K562 (cell line): ENCODE data around the gene KLK10. TPM values are rescaled to one million over a fixed set of nuclear protein-coding genes. Genes with fewer than 3 reads are reported as not detected.

Experiments
- C11orf30 ChIP-seq: fragments of 450-650 bp; IDR thresholded peaks from 2 replicates; pipeline ENCODE4 v1.6.1; 2016; ENCODE audit warnings: low read depth, mild to moderate bottlenecking
- CC2D1A ChIP-seq: fragments of 450-650 bp; IDR thresholded peaks from 2 replicates; pipeline ENCODE4 v1.6.1; 2017; ENCODE audit warnings: mild to moderate bottlenecking
- CEBPB ChIP-seq: fragments of 450-650 bp; IDR thresholded peaks from 2 replicates; pipeline ENCODE4 v1.6.1; 2016; ENCODE audit warnings: missing genetic modification characterization, missing compliant biosample characterization
- EGR1 ChIP-seq: fragments of 450-650 bp; conservative IDR thresholded peaks from 2 replicates; pipeline ENCODE4 v1.6.1; 2017; ENCODE audit warnings: mild to moderate bottlenecking
- FOXM1 ChIP-seq, 2 experiments: fragments of 450-650 bp in 1 of 2; sonication (generic) in 1 of 2; formaldehyde crosslinking in 1 of 2; IDR thresholded peaks; 2 replicates each; pipeline versions ENCODE4 v1.6.1 to v1.9.0; 2017 to 2022; ENCODE audit warnings: low read depth in 2 of 2, mild to moderate bottlenecking in 2 of 2, missing genetic modification reagents in 1 of 2, moderate library complexity in 1 of 2
- FOXO4 ChIP-seq: fragments of 450-650 bp; formaldehyde crosslinking; IDR thresholded peaks from 2 replicates; pipeline ENCODE4 v1.4.0; 2020; ENCODE audit warnings: mild to moderate bottlenecking, moderate library complexity
- HDGF ChIP-seq: fragments of 450-650 bp; IDR thresholded peaks from 2 replicates; pipeline ENCODE4 v1.6.1; 2016
- KLF10 ChIP-seq: fragments of 250-450 bp; sonication (Bioruptor Pico); IDR thresholded peaks from 2 replicates; pipeline ENCODE4 v1.6.1; 2021; ENCODE audit warnings: matching md5 sums
- MAZ ChIP-seq, 2 experiments: fragments of 450-650 bp in 1 of 2; sonication (generic) in 1 of 2; formaldehyde crosslinking; IDR thresholded peaks in 1 of 2; conservative IDR thresholded peaks in 1 of 2; 2 replicates each; pipeline versions ENCODE4 v1.4.0 to v1.5.0; 2020; ENCODE audit warnings: mild to moderate bottlenecking in 1 of 2, missing genetic modification reagents in 1 of 2
- MTA1 ChIP-seq: fragments of 450-650 bp; IDR thresholded peaks from 2 replicates; pipeline ENCODE4 v1.6.1; 2017; ENCODE audit warnings: borderline replicate concordance
- MTA3 ChIP-seq: fragments of 450-650 bp; formaldehyde crosslinking; IDR thresholded peaks from 2 replicates; pipeline ENCODE4 v1.6.1; 2017; ENCODE audit warnings: mild to moderate bottlenecking, borderline replicate concordance
- PKNOX1 ChIP-seq: fragments of 450-650 bp; IDR thresholded peaks from 2 replicates; pipeline ENCODE4 v1.6.1; 2016
- POLR2G ChIP-seq: fragments of 200-400 bp; formaldehyde crosslinking; IDR thresholded peaks from 2 replicates; pipeline ENCODE4 v1.6.1; 2017; ENCODE audit warnings: low read depth, mild to moderate bottlenecking, antibody characterized with exemption, low read length, moderate library complexity
- RCOR1 ChIP-seq, 2 experiments: IDR thresholded peaks; 2 replicates each; pipeline ENCODE4 v1.6.1; 2012; ENCODE audit warnings: low read depth in 2 of 2, low read length in 2 of 2, borderline replicate concordance in 1 of 2, improper control_type of control experiment in 1 of 2
- SP1 ChIP-seq: sonication (generic); formaldehyde crosslinking; IDR thresholded peaks from 2 replicates; pipeline ENCODE4 v1.8.1; 2022; ENCODE audit warnings: mild to moderate bottlenecking, missing genetic modification reagents
- SRF ChIP-seq, 2 experiments: fragments of 250-450, 450-650 bp in 1 of 2; sonication (Bioruptor Pico) in 1 of 2; sonication (generic) in 1 of 2; formaldehyde crosslinking; IDR thresholded peaks; 2 replicates each; pipeline versions ENCODE4 v1.5.0 to v1.5.1; 2020 to 2022; ENCODE audit warnings: mild to moderate bottlenecking in 1 of 2, missing genetic modification reagents in 1 of 2
- SUPT5H ChIP-seq: fragments of 450-650 bp; IDR thresholded peaks from 2 replicates; pipeline ENCODE4 v1.6.1; 2016
- TCF15 ChIP-seq: fragments of 250-450 bp; sonication (Bioruptor Pico); IDR thresholded peaks from 2 replicates; pipeline ENCODE4 v1.8.0; 2022; ENCODE audit warnings: moderate library complexity, mild to moderate bottlenecking, inconsistent platforms
- ZFP1 ChIP-seq: fragments of 450-650 bp; formaldehyde crosslinking; IDR thresholded peaks from 2 replicates; pipeline ENCODE4 v1.4.0; 2020; ENCODE audit warnings: mild to moderate bottlenecking, mixed read lengths
- ZNF232 ChIP-seq: sonication (generic); formaldehyde crosslinking; IDR thresholded peaks from 2 replicates; pipeline ENCODE4 v1.8.0; 2022; ENCODE audit warnings: mild to moderate bottlenecking, missing genetic modification reagents
- ZNF699 ChIP-seq: fragments of 250-450 bp; sonication (Bioruptor Pico); IDR thresholded peaks from 2 replicates; pipeline ENCODE4 v1.8.0; 2021; ENCODE audit warnings: mild to moderate bottlenecking, moderate library complexity; ENCODE audit not compliant: insufficient replicate concordance
- polyA plus RNA-seq, 8 experiments: library from polyadenylated mRNA; depleted of rRNA in 4 of 8; stranded (reverse) in 5 of 8; unstranded in 3 of 8; fragments of >200 nt; fragmentation: Nextera tagmentation in 2 of 8; fragmentation: Illumina TruSeq in 1 of 8; extraction: Ambion mirVana in 2 of 8; extraction: Trizol in 1 of 8; gene quantifications; 2 replicates each; pipeline versions ENCODE4 v1.2.1 to v1.2.3, GENCODE V29; 2011 to 2014; ENCODE audit warnings: inconsistent platforms in 1 of 8, missing spikeins in 1 of 8
- total RNA-seq, 7 experiments: library from RNA; depleted of rRNA in 6 of 7; stranded (reverse); fragments of >200 nt in 6 of 7; fragmentation: Illumina TruSeq in 2 of 7; extraction: Trizol in 2 of 7; gene quantifications; 2 replicates each; pipeline versions ENCODE4 v1.2.1 to v1.2.3, GENCODE V29; 2011 to 2021; ENCODE audit warnings: low replicate concordance in 1 of 7
- TF ChIP-seq, protein P1 (sequence below): fragments of 250-450 bp; sonication (Bioruptor Pico); IDR thresholded peaks from 2 replicates; pipeline ENCODE4 v1.6.1; 2021; ENCODE audit warnings: mild to moderate bottlenecking
- TF ChIP-seq, protein P2 (sequence below): sonication (generic); formaldehyde crosslinking; IDR thresholded peaks from 2 replicates; pipeline ENCODE4 v1.8.0; 2023; ENCODE audit warnings: mild to moderate bottlenecking, missing genetic modification reagents
- TF ChIP-seq, protein P3 (sequence below): fragments of 250-450 bp; sonication (Bioruptor Pico); IDR thresholded peaks from 2 replicates; pipeline ENCODE4 v1.8.0; 2021; ENCODE audit warnings: moderate library complexity, mild to moderate bottlenecking, inconsistent platforms

KLK10 gene
- total and polyA plus RNA-seq, 9 of the 15 experiments (the other 6 are each of a cell fraction or from before 2014, with no cell fraction given) = 0.11 TPM; not detected in 8

DNA sequence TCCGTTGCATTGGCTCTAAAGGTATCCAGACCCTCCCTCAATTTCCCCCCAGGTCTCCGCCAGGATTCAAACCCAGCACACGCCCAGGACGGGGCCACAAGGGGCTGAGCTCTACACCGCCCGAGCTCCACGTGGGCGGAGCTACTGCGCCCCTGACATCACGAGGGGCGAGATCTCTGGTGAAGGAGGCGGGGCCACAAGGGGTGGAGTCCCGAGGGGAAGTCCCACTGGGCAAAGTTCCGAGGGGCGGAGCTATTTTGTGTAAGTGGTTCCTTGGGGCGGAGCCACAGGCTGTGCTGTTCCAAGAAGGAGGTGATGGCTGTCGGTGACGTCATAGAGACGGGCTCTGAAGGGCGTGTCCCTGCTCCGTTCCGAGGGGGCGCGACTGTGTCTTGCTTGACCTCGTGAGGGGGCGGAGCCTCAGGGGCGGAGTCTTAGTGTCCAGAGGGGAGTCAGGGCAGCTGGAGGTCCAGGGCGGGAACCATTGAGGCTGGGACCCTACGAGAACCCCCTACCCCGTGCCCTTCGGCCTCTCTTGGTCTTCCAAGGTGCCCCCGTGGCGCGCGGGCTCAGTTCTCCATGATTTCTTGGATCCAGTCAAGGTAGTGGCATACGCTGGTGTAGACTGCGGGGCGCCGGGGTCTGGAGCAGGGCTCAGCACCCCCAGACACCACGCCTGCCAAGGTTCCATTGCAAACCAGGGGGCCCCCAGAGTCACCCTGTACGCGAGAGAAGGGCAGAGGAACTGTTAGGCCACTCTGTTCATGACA is 16.8 kb downstream of the KLK10 start (continued):
- TF ChIP-seq, protein P1, sequence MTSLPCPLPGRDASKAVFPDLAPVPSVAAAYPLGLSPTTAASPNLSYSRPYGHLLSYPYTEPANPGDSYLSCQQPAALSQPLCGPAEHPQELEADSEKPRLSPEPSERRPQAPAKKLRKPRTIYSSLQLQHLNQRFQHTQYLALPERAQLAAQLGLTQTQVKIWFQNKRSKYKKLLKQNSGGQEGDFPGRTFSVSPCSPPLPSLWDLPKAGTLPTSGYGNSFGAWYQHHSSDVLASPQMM = no peak
- no peak for TF ChIP-seq ZNF699
- peak; percentile 16 to 56; a peak in 2 of 4 replicates for TF ChIP-seq MAZ (CRISPR knock-in tag; conservative IDR thresholded peaks at IDR 0.05 in 1 of 2, IDR thresholded peaks at IDR 0.05 in 1 of 2)
- peak; percentile 68 for TF ChIP-seq SP1 (CRISPR knock-in tag)
- no peak for TF ChIP-seq CEBPB (tag)
- no peak for TF ChIP-seq ZNF232 (CRISPR knock-in tag)
- 0 out of 2 replicates have a peak, but pooled peaks have one; percentile 38 for TF ChIP-seq HDGF
- TF ChIP-seq, protein P2, sequence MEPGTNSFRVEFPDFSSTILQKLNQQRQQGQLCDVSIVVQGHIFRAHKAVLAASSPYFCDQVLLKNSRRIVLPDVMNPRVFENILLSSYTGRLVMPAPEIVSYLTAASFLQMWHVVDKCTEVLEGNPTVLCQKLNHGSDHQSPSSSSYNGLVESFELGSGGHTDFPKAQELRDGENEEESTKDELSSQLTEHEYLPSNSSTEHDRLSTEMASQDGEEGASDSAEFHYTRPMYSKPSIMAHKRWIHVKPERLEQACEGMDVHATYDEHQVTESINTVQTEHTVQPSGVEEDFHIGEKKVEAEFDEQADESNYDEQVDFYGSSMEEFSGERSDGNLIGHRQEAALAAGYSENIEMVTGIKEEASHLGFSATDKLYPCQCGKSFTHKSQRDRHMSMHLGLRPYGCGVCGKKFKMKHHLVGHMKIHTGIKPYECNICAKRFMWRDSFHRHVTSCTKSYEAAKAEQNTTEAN (CRISPR knock-in tag) = no peak
- peak; percentile 89 for TF ChIP-seq PKNOX1
- no peak for TF ChIP-seq FOXO4 (CRISPR knock-in tag)
- no peak for TF ChIP-seq KLF10 (CRISPR knock-in tag)
- no peak for TF ChIP-seq CC2D1A
- TF ChIP-seq RCOR1 (IDR thresholded peaks at IDR 0.05; ENCODE audit: borderline replicate concordance in 1 of 2, low read depth in 2 of 2, low read length in 2 of 2) = peak in 1 of 2 experiments; percentile 12; a peak in 1 of 4 replicates
- TF ChIP-seq TCF15 (CRISPR knock-in tag) = no peak
- peak; percentile 62; the same call in 1 of the 2 replicates for TF ChIP-seq SUPT5H
- no peak for TF ChIP-seq ZFP1 (CRISPR knock-in tag)
- no peak for TF ChIP-seq C11orf30
- TF ChIP-seq EGR1 = peak; percentile 62
- peak in 1 of 2 experiments; percentile 81; a peak in 2 of 4 replicates for TF ChIP-seq SRF (CRISPR knock-in tag; IDR thresholded peaks at IDR 0.05)
- peak; percentile 73 for TF ChIP-seq POLR2G
- TF ChIP-seq, protein P3, sequence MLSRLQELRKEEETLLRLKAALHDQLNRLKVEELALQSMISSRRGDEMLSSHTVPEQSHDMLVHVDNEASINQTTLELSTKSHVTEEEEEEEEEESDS (CRISPR knock-in tag) = no peak
- no peak for TF ChIP-seq FOXM1 (IDR thresholded peaks at IDR 0.05; ENCODE audit: low read depth)
- TF ChIP-seq FOXM1 (CRISPR knock-in tag; IDR thresholded peaks at IDR 0.05; ENCODE audit: low read depth) = no peak
- TF ChIP-seq MTA3 = 0 out of 2 replicates have a peak, but pooled peaks have one; percentile 58
- no peak for TF ChIP-seq MTA1
